Left forelimb (tissue), 1 donor: ENCODE measurements around the gene CTNNBL1.
"Not testable (repeated sequence)": the region's sequence is repeated elsewhere in the genome, so short reads cannot be mapped to it uniquely, and the experiment has no call there.

Experiments
- DNase-seq: peaks from one replicate; pipeline ENCODE4 v3.0.0-alpha.2; 2018; ENCODE audit warnings: low spot score

The CTNNBL1 gene

GRCh38 chr20:37706298-37706697, 12.5 kb downstream of the CTNNBL1 start:
- no peak for DNase-seq

- no peak for DNase-seq
Observed at GRCh38 chr20:37711001-37711400, 17.2 kb downstream of the CTNNBL1 start.

- DNase-seq: no peak
Observed at GRCh38 chr20:37711994-37712964, 18.4 kb downstream of the CTNNBL1 start.

DNA sequence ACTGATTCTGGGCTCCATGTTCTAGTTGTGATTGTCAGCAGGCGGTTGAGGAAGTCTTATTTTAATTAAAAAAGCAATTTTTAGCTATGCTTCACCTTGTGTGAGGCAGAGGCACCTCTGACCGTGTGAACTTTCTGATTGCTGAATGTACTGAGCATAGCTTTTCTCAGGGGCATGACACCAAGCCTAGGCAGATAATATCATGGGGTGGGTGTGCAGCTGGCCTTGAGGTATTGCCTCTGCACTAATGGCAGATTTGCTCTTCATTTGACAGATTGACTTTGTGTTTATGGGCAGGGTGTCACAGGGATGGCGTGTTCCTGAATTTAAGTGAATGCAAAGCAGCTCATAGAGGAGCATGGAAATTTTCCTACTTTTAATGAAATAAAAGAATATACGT, 19.6 kb downstream of the CTNNBL1 start:
- no peak for DNase-seq

- DNase-seq: no peak
Observed at GRCh38 chr20:37714978-37715672, 21.3 kb downstream of the CTNNBL1 start.

DNA sequence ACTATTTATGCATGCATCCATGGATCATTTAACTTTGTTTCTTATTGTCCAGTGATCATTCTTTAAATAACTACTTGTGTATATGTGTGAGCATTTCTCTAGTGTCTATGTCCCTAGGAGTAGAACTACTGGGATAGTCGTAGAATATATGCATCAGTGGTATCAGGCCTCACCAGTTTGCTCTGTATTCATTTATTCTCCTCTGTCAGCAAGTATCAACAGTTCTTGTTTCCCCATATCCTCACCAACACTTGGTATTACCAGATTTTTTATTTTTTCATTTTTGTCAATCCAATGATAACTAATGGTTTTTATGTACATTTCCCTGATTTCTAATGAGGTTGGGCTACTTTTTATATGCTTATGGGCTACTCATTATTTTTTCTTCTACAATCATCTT, 27.9 kb downstream of the CTNNBL1 start:
- no peak for DNase-seq

- not testable (repeated sequence) for DNase-seq
Observed at GRCh38 chr20:37722312-37722711, 28.5 kb downstream of the CTNNBL1 start.

GRCh38 chr20:37723668-37724067, 29.8 kb downstream of the CTNNBL1 start:
- no peak for DNase-seq

DNA sequence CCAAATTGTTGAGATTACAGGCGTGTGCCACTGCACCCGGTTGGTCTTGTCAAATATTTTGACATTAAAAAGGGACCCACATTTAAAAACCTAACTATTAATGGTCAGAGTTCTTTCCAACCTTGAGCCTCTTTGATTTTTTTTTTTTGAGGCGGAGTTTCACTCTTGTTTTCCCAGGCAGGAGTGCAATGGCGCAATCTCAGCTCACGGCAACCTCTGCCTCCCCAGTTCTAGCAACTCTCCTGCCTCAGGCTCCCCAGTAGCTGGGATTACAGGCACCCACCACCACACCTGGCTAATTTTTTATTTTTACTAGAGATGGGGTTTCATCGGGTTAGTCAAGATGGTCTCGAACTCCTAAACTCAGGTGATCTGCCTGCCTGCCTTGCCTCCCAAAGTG, 31.3 kb downstream of the CTNNBL1 start:
- DNase-seq: no peak

DNA sequence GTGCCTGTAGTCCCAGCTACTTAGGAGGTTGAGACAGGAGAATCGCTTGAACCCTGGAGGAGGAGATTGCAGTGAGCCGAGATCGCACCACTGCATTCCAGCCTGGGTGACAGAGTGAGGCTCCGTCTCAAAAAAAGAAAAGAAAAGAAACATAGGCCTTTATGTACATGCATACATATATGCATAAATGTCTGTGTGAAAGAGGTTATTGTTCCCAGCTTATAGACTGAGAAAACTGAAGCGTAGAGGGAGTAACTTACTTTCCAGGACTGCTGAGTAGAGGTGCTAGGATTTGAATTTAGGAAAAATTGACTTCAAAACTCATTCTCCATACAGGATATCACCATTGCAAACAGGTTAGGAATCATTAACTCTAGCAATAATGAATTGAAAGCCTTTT, 32.0 kb downstream of the CTNNBL1 start:
- no peak for DNase-seq

DNA sequence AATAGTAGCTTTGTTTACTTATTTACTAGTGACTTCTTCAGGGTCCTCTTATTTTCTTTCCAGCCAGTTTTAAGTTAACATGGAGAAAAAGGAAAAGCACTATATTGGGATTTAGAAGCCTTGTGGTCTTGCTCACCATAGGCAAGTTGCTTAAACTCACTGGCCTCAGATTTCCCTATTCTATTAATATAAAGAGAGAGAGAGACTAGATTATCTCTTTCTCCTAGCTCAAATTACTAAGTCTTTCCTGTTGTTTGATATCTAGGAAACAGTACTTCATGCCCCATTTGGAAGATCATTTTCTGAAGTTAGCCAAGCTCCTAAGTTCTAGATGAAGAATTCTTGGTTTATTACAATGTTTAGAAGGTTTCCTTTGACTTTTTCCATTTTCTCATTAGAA, 32.5 kb downstream of the CTNNBL1 start:
- no peak for DNase-seq

GRCh38 chr20:37726971-37727956, 33.4 kb downstream of the CTNNBL1 start:
- DNase-seq: no peak

DNA sequence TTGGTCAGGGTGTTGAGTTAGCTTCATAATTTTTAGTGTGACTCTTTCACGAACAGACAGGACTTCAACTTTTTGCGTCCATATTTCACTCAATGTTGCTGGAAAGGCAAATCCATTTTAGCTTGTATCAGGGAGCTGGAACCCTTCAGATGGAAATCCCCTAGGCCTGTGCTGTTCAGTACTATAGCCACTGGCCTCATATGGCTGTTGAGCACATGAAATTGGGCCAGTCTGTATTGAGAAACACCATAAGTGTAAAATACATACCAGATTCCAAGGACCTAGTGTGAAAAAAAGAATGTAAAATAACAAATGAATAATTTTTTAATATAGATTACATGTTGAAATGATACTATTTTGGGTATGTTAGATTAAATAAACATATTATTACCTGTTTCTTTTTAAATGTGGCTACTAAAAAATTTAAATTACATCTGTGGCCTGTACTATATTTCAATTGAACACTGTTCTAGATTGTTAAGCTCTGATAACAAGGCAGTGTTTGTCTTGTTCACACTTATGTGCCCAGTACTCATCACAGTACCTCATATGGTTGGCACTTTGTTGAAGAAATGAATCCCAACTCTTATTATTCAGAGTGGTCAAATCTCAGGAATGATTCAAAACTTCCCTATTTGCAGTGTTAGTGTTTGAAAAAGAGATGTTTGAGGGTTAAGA, 34.3 kb downstream of the CTNNBL1 start:
- DNase-seq: no peak

DNA sequence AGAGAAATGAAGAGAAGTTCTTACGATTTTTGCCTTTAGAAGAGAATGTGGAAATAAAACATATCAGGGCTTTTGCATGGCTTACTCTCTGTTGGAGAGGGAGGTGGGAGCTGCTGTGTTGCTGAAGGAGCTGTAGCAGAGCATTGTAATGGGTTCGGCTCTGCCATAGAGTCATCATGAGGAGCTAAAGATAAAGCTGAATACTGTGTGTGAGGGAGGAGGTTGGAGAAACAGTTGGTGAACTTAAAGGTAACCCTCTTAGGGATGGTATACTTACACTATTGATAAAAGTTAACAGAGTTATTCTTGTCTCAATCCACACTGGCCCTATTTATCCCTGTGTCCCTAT, 34.8 kb downstream of the CTNNBL1 start:
- no peak for DNase-seq

DNA sequence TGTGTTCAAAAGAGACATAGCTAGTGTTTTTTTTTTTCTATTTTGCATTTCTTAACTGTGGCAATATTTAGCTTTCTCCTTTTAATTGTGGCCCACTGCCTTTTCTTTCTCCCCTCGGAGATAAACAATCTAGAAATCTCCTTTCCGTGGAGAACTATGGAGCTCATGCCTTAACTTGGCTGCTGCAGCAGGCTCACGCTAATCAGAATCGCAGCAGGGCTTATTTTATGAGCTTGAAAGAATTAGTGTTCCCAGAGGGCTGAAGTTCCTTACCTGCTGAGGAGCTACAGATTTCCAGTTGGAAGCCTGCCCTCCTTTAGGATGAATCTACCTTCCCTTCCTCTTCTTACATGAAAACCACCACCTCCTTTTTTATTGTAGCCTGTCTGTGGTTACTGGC, 35.6 kb downstream of the CTNNBL1 start:
- DNase-seq: no peak

DNA sequence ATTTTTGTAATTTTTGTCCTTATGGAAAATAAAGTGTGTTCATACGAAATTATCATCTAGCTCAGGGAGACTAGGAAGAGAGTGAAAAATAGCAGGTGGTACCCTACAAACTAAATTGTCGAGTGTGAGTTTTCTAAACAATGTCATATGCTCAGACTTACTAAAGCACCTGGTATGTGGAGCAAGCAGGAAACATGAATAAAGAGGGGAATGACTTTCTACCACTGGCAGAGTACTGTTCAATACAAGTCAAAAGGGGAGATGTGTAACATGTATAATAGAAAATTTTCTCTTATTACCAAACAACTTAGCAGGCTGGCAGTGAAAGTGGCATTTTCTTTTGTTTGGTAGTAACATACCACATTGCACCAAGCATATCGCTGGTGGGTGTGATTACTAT, 36.1 kb downstream of the CTNNBL1 start:
- DNase-seq: no peak

DNA sequence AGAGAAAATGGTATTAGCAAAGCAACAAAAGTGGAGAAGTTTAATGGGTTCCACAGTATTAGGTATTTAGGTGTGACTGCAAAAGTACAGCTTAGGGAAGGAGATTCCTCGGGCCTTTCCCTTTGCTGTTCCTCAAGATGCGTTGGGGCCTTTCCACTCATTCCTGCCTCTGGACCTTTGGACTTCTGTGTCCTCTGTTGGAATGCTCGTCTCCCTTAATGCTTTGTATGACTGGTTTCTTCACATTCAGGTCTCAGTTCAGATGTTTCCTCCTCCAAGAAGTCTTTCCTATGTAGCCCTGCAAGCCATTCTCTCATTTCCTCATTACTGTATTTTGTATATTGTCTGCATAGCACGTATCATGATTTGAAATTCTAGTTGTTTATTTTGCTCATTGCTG, 39.6 kb downstream of the CTNNBL1 start:
- no peak for DNase-seq

DNA sequence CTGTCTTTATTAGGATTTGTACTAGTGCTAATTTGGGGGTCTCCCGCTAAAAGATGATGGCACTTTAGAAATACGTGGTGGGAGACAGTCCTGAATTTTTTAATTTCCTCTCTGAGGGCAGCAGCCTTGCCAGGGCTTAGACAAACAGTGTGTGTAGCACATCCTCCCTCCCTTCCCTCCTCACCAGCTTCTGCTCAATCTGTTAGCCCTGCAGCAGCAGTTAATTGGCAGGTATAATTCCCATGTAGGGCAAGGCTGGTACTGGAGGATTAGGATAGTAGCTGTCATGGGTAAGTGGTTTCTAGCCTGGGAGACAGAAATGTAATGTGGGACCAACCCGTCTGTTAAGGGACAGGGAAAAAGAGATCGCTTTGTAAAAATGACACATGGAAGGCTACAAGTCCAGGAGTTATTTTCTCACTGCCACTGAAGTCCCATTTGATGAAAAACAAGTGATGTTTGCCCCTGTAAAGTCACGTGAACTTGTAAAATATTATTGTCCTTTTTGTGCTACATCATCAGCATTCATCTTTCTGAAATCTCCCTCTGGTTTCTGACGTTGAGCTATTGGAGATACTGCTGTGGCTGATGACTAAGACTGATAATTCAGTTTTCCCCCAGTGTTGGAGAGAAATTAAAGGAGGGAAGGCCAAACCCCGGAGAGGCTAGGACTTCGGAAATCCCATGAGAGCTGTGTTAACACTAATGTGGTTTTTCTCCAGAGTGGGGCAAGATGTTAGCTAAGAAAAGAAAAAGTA, 40.6 kb downstream of the CTNNBL1 start:
- no peak for DNase-seq

DNA sequence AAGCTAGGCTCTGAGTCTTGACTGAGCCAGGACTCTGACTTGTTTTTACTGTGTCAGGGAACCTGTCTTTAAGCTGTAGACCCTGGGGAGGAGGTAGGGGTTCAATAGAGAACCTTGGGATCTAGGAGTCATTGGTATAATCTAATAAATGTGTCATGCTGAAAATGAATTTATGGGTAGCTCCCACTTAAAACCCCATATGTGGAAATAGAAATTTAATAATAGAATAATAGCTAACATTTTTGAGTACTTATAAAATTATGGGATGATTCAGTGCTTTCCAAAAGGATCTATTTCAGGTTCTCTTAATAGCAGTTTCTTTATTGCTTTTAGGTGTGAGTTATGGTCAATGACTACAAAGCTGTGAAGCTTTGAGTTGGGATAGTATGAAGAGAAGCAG, 41.7 kb downstream of the CTNNBL1 start:
- DNase-seq: no peak

GRCh38 chr20:37736132-37736531, 42.3 kb downstream of the CTNNBL1 start:
- DNase-seq: no peak
